ENCODE measurements around the gene MYL6.

- TF ChIP-seq, protein P1, sequence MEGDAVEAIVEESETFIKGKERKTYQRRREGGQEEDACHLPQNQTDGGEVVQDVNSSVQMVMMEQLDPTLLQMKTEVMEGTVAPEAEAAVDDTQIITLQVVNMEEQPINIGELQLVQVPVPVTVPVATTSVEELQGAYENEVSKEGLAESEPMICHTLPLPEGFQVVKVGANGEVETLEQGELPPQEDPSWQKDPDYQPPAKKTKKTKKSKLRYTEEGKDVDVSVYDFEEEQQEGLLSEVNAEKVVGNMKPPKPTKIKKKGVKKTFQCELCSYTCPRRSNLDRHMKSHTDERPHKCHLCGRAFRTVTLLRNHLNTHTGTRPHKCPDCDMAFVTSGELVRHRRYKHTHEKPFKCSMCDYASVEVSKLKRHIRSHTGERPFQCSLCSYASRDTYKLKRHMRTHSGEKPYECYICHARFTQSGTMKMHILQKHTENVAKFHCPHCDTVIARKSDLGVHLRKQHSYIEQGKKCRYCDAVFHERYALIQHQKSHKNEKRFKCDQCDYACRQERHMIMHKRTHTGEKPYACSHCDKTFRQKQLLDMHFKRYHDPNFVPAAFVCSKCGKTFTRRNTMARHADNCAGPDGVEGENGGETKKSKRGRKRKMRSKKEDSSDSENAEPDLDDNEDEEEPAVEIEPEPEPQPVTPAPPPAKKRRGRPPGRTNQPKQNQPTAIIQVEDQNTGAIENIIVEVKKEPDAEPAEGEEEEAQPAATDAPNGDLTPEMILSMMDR (IDR thresholded peaks at IDR 0.05) = peak; percentile 19 to 76 (median 59)
- TF ChIP-seq POLR2A (IDR thresholded peaks at IDR 0.05) = no peak
Measured at GRCh38 chr12:56151672-56152131, 6.5 kb upstream of the MYL6 start.
